ENCODE data around the gene GAS5. TPM values are rescaled to one million over a fixed set of nuclear protein-coding genes. Genes with fewer than 3 reads are reported as not detected.

GAS5 gene
- total and polyA plus RNA-seq, 9 of the 15 experiments (the other 6 are each of a cell fraction or from before 2014, with no cell fraction given): 565 to 1,860 (median 1,006) TPM

- TF ChIP-seq POLR2H (tag; IDR thresholded peaks at IDR 0.05; ENCODE audit: low read depth) (0 out of 2 replicates have a peak, but pooled peaks have one; percentile 44), KLF16 (IDR thresholded peaks at IDR 0.05) (no peak), GABPB2 (CRISPR knock-in tag; conservative IDR thresholded peaks at IDR 0.05) (no peak), ZNF395 (CRISPR knock-in tag; IDR thresholded peaks at IDR 0.05) (peak; percentile 17; the same call in 1 of the 2 replicates), ZNF212 (CRISPR knock-in tag; IDR thresholded peaks at IDR 0.05) (no peak), KDM4B (IDR thresholded peaks at IDR 0.05; ENCODE audit: borderline replicate concordance in 2 of 2, low read depth in 1 of 2) (0 out of 4 replicates have a peak, but pooled peaks of 1 of the 2 experiments have one; percentile 57), SAP30 (IDR thresholded peaks at IDR 0.05; ENCODE audit: borderline replicate concordance, insufficient read depth, low read depth, low read length, poor library complexity, severe bottlenecking) (no peak), FOXK2 (conservative IDR thresholded peaks at IDR 0.05 in 1 of 2, IDR thresholded peaks at IDR 0.05 in 1 of 2; ENCODE audit: low read depth in 2 of 2) (no peak), HNRNPL (IDR thresholded peaks at IDR 0.05; ENCODE audit: low read depth, low read length) (no peak), MTA3 (IDR thresholded peaks at IDR 0.05; ENCODE audit: borderline replicate concordance) (no peak; the same call in 1 of the 2 replicates), BMI1 (IDR thresholded peaks at IDR 0.05; ENCODE audit: low read length) (no peak), CHD2 (IDR thresholded peaks at IDR 0.05; ENCODE audit: low read depth, low read length) (no peak), NR2C2 (CRISPR knock-in tag; IDR thresholded peaks at IDR 0.05) (no peak), NR2C2 (tag; IDR thresholded peaks at IDR 0.05) (peak; percentile 28; the same call in 1 of the 2 replicates), ZNF764 (CRISPR knock-in tag; IDR thresholded peaks at IDR 0.05; ENCODE audit: low read depth) (no peak), ATF7 (IDR thresholded peaks at IDR 0.05) (no peak), ZNF174 (CRISPR knock-in tag; IDR thresholded peaks at IDR 0.05) (no peak), ZC3H4 (CRISPR knock-in tag; IDR thresholded peaks at IDR 0.05; ENCODE audit: borderline replicate concordance) (no peak), ZNF184 (CRISPR knock-in tag; IDR thresholded peaks at IDR 0.05) (no peak), ZNF785 (CRISPR knock-in tag; IDR thresholded peaks at IDR 0.05) (no peak)
- TF ChIP-seq, protein P1, sequence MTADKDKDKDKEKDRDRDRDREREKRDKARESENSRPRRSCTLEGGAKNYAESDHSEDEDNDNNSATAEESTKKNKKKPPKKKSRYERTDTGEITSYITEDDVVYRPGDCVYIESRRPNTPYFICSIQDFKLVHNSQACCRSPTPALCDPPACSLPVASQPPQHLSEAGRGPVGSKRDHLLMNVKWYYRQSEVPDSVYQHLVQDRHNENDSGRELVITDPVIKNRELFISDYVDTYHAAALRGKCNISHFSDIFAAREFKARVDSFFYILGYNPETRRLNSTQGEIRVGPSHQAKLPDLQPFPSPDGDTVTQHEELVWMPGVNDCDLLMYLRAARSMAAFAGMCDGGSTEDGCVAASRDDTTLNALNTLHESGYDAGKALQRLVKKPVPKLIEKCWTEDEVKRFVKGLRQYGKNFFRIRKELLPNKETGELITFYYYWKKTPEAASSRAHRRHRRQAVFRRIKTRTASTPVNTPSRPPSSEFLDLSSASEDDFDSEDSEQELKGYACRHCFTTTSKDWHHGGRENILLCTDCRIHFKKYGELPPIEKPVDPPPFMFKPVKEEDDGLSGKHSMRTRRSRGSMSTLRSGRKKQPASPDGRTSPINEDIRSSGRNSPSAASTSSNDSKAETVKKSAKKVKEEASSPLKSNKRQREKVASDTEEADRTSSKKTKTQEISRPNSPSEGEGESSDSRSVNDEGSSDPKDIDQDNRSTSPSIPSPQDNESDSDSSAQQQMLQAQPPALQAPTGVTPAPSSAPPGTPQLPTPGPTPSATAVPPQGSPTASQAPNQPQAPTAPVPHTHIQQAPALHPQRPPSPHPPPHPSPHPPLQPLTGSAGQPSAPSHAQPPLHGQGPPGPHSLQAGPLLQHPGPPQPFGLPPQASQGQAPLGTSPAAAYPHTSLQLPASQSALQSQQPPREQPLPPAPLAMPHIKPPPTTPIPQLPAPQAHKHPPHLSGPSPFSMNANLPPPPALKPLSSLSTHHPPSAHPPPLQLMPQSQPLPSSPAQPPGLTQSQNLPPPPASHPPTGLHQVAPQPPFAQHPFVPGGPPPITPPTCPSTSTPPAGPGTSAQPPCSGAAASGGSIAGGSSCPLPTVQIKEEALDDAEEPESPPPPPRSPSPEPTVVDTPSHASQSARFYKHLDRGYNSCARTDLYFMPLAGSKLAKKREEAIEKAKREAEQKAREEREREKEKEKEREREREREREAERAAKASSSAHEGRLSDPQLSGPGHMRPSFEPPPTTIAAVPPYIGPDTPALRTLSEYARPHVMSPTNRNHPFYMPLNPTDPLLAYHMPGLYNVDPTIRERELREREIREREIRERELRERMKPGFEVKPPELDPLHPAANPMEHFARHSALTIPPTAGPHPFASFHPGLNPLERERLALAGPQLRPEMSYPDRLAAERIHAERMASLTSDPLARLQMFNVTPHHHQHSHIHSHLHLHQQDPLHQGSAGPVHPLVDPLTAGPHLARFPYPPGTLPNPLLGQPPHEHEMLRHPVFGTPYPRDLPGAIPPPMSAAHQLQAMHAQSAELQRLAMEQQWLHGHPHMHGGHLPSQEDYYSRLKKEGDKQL (CRISPR knock-in tag; IDR thresholded peaks at IDR 0.05; ENCODE audit: borderline replicate concordance): no peak
These were observed 2.7 kb upstream of the GAS5 start (continued) for GRCh38 chr1:173870252-173871075.
